ENCODE results near the gene APIP.

Gene APIP

GRCh38 chr11:34890089-34890488 lies 26.1 kb downstream of the APIP start:
- TF ChIP-seq IKZF3 (tag by site-specific recombination; IDR thresholded peaks at IDR 0.05) = no peak
- TF ChIP-seq, protein P1, sequence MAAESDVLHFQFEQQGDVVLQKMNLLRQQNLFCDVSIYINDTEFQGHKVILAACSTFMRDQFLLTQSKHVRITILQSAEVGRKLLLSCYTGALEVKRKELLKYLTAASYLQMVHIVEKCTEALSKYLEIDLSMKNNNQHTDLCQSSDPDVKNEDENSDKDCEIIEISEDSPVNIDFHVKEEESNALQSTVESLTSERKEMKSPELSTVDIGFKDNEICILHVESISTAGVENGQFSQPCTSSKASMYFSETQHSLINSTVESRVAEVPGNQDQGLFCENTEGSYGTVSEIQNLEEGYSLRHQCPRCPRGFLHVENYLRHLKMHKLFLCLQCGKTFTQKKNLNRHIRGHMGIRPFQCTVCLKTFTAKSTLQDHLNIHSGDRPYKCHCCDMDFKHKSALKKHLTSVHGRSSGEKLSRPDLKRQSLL (tag by site-specific recombination; IDR thresholded peaks at IDR 0.05) = no peak
- TF ChIP-seq ZNF529 (tag by site-specific recombination; IDR thresholded peaks at IDR 0.05; ENCODE audit: insufficient replicate concordance) = no peak
- no peaks in the 10 kb centered on the region for H3K9me3 ChIP-seq (ENCODE audit: control insufficient read depth, insufficient read depth, low read depth, low read length)
- no peaks in the 10 kb centered on the region for H3K4me1 ChIP-seq (ENCODE audit: control insufficient read depth, insufficient read depth, low read length)
- H3K36me3 ChIP-seq (ENCODE audit: control insufficient read depth in 2 of 2, insufficient read depth in 1 of 2, low read length in 2 of 2) = peaks cover 0 to 29% of the 10 kb centered on the region in 2 experiments; a peak in 1 of 3 replicates
- no peak overlapping the region for H3K4me3 ChIP-seq (ENCODE audit: low read depth, low read length)
- H3K27ac ChIP-seq (ENCODE audit: extremely low read depth, low read depth, low read length) = no peak overlapping the region
- POLR2A ChIA-PET = no interaction called here
- CTCF ChIA-PET = interaction anchor here (0.7 to 6.3 kb wide), 8 partner anchors 8 to 377 kb away, joined by 3 to 103 read pairs (median 6); partner anchors contain the start of gene ELF5

DNA sequence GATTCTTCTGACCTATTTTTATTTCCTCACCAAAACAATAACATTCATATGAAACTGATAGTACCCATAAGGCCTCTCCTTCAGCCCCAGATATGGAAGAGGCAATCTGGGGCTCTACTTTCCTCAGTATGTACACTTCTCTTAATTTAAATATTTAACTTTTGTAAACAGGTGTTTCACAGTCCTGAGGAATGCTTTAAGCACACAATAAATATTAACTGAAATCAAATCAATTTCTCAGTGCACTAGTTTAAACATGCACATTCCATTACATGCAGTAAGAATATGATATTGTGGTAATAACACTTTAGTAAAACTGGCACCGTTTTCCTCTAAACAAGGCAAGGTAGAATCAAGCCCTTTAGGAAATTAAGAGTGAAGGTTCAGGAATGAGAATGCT lies 28.9 kb downstream of the APIP start:
- ChIA-PET CTCF (interaction anchor here (0.7 to 6.3 kb wide), 2 partner anchors 207 to 300 kb away, joined by 3 to 103 read pairs; no protein-coding TSS in a partner anchor), POLR2A (no interaction called here)
- Histone ChIP-seq H3K9me3 (ENCODE audit: control insufficient read depth, insufficient read depth, low read depth, low read length) (no peaks in the 10 kb centered on the region), H3K27ac (ENCODE audit: extremely low read depth, low read depth, low read length) (no peak overlapping the region), H3K4me3 (ENCODE audit: low read depth, low read length) (no peak overlapping the region), H3K36me3 (ENCODE audit: control insufficient read depth in 2 of 2, insufficient read depth in 1 of 2, low read length in 2 of 2) (peaks cover 0 to 40% of the 10 kb centered on the region in 2 experiments; a peak in 1 of 3 replicates), H3K4me1 (ENCODE audit: control insufficient read depth, insufficient read depth, low read length) (no peaks in the 10 kb centered on the region)
- TF ChIP-seq ZNF2 (tag by site-specific recombination; IDR thresholded peaks at IDR 0.05) (no peak), ZSCAN16 (tag by site-specific recombination; IDR thresholded peaks at IDR 0.05) (no peak), KLF16 (tag by site-specific recombination; IDR thresholded peaks at IDR 0.05) (no peak), ZBTB1 (tag by site-specific recombination; IDR thresholded peaks at IDR 0.05) (no peak), ZNF391 (tag by site-specific recombination; IDR thresholded peaks at IDR 0.05; ENCODE audit: borderline replicate concordance, low read depth) (no peak), RBAK (tag by site-specific recombination; IDR thresholded peaks at IDR 0.05) (no peak), REPIN1 (tag by site-specific recombination; IDR thresholded peaks at IDR 0.05; ENCODE audit: low read depth) (no peak), ZNF600 (tag by site-specific recombination; IDR thresholded peaks at IDR 0.05) (no peak), ZNF623 (tag by site-specific recombination; IDR thresholded peaks at IDR 0.05) (no peak), ZNF529 (tag by site-specific recombination; IDR thresholded peaks at IDR 0.05; ENCODE audit: insufficient replicate concordance) (no peak), ZNF555 (tag by site-specific recombination; conservative IDR thresholded peaks at IDR 0.05) (no peak)

GRCh38 chr11:34886609-34887008 lies 29.6 kb downstream of the APIP start:
- TF ChIP-seq, protein P2, sequence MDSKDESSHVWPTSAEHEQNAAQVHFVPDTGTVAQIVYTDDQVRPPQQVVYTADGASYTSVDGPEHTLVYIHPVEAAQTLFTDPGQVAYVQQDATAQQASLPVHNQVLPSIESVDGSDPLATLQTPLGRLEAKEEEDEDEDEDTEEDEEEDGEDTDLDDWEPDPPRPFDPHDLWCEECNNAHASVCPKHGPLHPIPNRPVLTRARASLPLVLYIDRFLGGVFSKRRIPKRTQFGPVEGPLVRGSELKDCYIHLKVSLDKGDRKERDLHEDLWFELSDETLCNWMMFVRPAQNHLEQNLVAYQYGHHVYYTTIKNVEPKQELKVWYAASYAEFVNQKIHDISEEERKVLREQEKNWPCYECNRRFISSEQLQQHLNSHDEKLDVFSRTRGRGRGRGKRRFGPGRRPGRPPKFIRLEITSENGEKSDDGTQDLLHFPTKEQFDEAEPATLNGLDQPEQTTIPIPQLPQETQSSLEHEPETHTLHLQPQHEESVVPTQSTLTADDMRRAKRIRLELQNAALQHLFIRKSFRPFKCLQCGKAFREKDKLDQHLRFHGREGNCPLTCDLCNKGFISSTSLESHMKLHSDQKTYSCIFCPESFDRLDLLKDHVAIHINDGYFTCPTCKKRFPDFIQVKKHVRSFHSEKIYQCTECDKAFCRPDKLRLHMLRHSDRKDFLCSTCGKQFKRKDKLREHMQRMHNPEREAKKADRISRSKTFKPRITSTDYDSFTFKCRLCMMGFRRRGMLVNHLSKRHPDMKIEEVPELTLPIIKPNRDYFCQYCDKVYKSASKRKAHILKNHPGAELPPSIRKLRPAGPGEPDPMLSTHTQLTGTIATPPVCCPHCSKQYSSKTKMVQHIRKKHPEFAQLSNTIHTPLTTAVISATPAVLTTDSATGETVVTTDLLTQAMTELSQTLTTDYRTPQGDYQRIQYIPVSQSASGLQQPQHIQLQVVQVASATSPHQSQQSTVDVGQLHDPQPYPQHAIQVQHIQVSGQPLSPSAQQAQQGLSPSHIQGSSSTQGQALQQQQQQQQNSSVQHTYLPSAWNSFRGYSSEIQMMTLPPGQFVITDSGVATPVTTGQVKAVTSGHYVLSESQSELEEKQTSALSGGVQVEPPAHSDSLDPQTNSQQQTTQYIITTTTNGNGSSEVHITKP (tag by site-specific recombination; IDR thresholded peaks at IDR 0.05) = peak; percentile 88
- no peak for TF ChIP-seq ZNF302 (tag by site-specific recombination; IDR thresholded peaks at IDR 0.05; ENCODE audit: low read depth)

More at GRCh38 chr11:34886609-34887008, 29.6 kb downstream of the APIP start:
- Histone ChIP-seq H3K36me3 (ENCODE audit: control insufficient read depth in 2 of 2, insufficient read depth in 1 of 2, low read length in 2 of 2) (peaks cover 0 to 45% of the 10 kb centered on the region in 2 experiments; a peak in 1 of 3 replicates), H3K9me3 (ENCODE audit: control insufficient read depth, insufficient read depth, low read depth, low read length) (no peaks in the 10 kb centered on the region), H3K27ac (ENCODE audit: extremely low read depth, low read depth, low read length) (no peak overlapping the region), H3K4me1 (ENCODE audit: control insufficient read depth, insufficient read depth, low read length) (no peaks in the 10 kb centered on the region), H3K4me3 (ENCODE audit: low read depth, low read length) (no peak overlapping the region)
- CTCF ChIA-PET = interaction anchor here (0.6 to 1.5 kb wide), 6 partner anchors 11 to 597 kb away, joined by 3 to 4 read pairs (median 3); no protein-coding TSS in a partner anchor
- POLR2A ChIA-PET = no interaction called here
